ENCODE results near the gene TMIGD1. TPM values are rescaled to one million over a fixed set of nuclear protein-coding genes. Genes with fewer than 3 reads are reported as not detected.

TMIGD1 gene
- total RNA-seq, 1 experiment from 2014 or later = not detected

DNA sequence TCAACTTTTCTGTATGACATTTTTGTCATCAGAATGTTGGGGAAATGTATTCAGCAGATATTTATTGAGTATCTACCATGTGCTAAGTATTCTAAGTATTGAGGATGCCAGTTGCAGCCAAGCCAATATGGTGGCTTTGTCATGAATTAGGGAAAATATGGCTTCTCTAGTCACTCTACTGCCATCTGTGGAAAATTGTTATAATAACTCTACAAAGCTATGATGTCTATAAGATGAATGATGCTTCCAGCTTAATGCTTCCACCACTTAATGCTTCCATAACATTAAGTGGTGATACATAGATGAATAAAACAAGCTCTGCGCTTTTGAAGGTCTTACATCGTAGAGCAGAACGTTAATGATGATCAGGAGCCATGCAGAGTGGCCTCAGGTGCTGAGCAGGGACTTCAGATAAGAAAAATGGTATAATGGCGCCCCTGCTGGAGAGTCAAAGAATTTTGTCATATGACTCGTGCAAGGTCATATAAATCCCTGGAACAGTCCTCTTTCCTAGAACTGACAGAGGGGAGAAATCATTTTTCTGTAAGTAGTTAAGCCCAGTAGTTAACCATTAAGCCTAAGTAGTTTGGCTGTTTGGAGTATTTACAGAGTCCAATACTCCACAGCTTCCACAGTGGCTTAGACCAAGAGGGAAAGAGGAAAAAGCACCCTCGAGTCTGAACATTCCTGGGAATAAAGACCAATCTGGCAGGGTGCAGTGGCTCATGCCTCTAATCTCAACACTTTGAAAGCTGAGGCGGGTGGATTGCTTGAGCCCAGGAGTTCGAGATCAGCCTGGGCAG is 2.7 kb upstream of the TMIGD1 start:
- peak; percentile 82 to 85 for DNase-seq
- Mint-ChIP-seq H3K36me3 (ENCODE audit: insufficient read depth, unreplicated experiment) (no peaks in the 10 kb centered on the region), H3K4me1 (ENCODE audit: low read depth, unreplicated experiment) (peaks cover 57% of the 10 kb centered on the region), H3K4me3 (ENCODE audit: unreplicated experiment) (peak overlapping the region; percentile 48), H3K27ac (ENCODE audit: unreplicated experiment) (peak overlapping the region; percentile 78), H3K9me3 (ENCODE audit: unreplicated experiment) (no peaks in the 10 kb centered on the region), H3K27me3 (ENCODE audit: insufficient read depth, unreplicated experiment) (no peaks in the 10 kb centered on the region)
- intact Hi-C loops (cut with micrococcal nuclease; ENCODE audit: unreplicated experiment) = loop anchor here (1.0 to 5.0 kb wide), 6 partner anchors 37 to 232 kb away; no protein-coding TSS in a partner anchor
- POLR2A ChIA-PET = interaction anchor here (0.6 to 1.4 kb wide), 3 partner anchors 45 to 206 kb away, joined by 3 to 5 read pairs (median 3); partner anchors contain the start of gene BLMH
- Histone ChIP-seq H3K36me3 (ENCODE audit: control insufficient read depth, insufficient read depth, low read length) (no peaks in the 10 kb centered on the region), H3K4me1 (peaks cover 56% of the 10 kb centered on the region), H3K27me3 (replicated peaks; ENCODE audit: control insufficient read depth, insufficient read depth, low read length) (no peaks in the 10 kb centered on the region), H3K9me3 (no peaks in the 10 kb centered on the region), H3K4me3 (ENCODE audit: low read depth, low read length) (no peak overlapping the region)
- TF ChIP-seq CTCF (IDR thresholded peaks at IDR 0.05; ENCODE audit: insufficient read depth in 1 of 2, low read depth in 1 of 2, low read length in 1 of 2, severe bottlenecking in 1 of 2, unreplicated experiment in 1 of 2) = peak; percentile 60 to 92
- no TSS peak for BruUV-seq (replicated peaks)
- CTCF ChIA-PET = interaction anchor here (0.6 to 2.3 kb wide), 19 partner anchors 8 to 310 kb away, joined by 3 to 39 read pairs (median 4); partner anchors contain the start of genes BLMH and SLC6A4

DNA sequence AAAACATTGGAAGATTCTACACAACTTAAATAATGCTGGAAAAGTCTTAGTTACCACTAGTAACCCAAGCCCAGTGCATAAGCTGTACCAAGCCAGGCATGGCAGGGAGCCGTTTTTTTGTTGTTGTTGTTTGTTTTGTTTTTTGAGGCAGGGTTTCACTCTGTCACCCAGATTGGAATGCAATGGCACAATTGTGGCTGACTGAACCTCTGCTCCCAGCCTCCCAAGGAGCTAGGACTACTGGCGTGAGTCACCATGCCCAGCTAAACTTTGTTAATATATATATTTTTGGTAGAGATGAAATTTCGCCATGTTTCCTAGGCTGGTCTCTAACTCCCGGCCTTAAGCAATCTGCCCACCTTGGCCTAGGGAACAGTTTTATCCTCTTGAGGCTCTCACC is 564 bp upstream of the TMIGD1 start:
- H3K4me1 ChIP-seq = peaks cover 45% of the 10 kb centered on the region
- Mint-ChIP-seq H3K36me3 (ENCODE audit: insufficient read depth, unreplicated experiment) (no peaks in the 10 kb centered on the region), H3K27ac (ENCODE audit: unreplicated experiment) (no peak overlapping the region), H3K27me3 (ENCODE audit: insufficient read depth, unreplicated experiment) (no peaks in the 10 kb centered on the region), H3K9me3 (ENCODE audit: unreplicated experiment) (no peaks in the 10 kb centered on the region), H3K4me3 (ENCODE audit: unreplicated experiment) (no peak overlapping the region), H3K4me1 (ENCODE audit: low read depth, unreplicated experiment) (peaks cover 45% of the 10 kb centered on the region)
- no peaks in the 10 kb centered on the region for H3K36me3 ChIP-seq (ENCODE audit: control insufficient read depth, insufficient read depth, low read length)
- CTCF ChIA-PET = no interaction called here
- no peaks in the 10 kb centered on the region for H3K27me3 ChIP-seq (replicated peaks; ENCODE audit: control insufficient read depth, insufficient read depth, low read length)
- intact Hi-C loops (cut with micrococcal nuclease; ENCODE audit: unreplicated experiment) = no loop called here
- H3K9me3 ChIP-seq = no peaks in the 10 kb centered on the region
- POLR2A ChIA-PET = interaction anchor here (0.6 kb wide), 1 partner anchor 43 kb away, joined by 4 read pairs; the partner anchor contains the start of gene BLMH
- DNase-seq = no peak
- no TSS peak for BruUV-seq (replicated peaks)
- no peak for TF ChIP-seq CTCF (IDR thresholded peaks at IDR 0.05; ENCODE audit: insufficient read depth in 1 of 2, low read depth in 1 of 2, low read length in 1 of 2, severe bottlenecking in 1 of 2, unreplicated experiment in 1 of 2)
- no peak overlapping the region for H3K4me3 ChIP-seq (ENCODE audit: low read depth, low read length)

DNA sequence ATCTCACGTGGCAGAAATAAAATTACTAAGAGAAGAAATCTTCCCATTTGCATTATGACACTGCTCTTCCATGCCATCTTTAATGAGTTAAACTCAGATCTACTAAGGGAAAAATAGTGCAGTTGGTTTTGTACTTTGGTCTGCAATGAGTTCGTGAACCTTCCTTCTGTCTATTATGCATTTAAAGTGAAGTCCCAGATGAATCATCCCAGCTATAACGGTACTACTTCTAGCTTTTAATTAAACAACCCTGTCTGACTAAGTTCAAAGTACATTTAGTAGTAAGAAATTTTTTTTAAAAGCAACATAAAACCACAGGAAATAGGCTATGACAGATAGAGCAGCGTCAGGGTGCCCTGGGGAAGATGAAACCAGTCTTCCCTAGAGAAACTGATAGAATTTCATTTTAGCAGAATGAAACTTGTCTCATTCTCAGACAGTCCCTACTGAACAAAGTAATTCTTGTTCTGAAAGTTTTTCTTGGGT is 1.8 kb downstream of the TMIGD1 start:
- H3K9me3 Mint-ChIP-seq (ENCODE audit: unreplicated experiment) = no peaks in the 10 kb centered on the region
- H3K4me1 Mint-ChIP-seq (ENCODE audit: low read depth, unreplicated experiment) = peaks cover 31% of the 10 kb centered on the region

More for the DNA sequence above, 1.8 kb downstream of the TMIGD1 start:
- Histone ChIP-seq H3K9me3 (no peaks in the 10 kb centered on the region), H3K4me1 (peaks cover 37% of the 10 kb centered on the region), H3K4me3 (ENCODE audit: low read depth, low read length) (no peak overlapping the region), H3K27me3 (replicated peaks; ENCODE audit: control insufficient read depth, insufficient read depth, low read length) (no peaks in the 10 kb centered on the region), H3K36me3 (ENCODE audit: control insufficient read depth, insufficient read depth, low read length) (no peaks in the 10 kb centered on the region)
- ChIA-PET POLR2A (no interaction called here), CTCF (interaction anchor here (0.5 kb wide), 1 partner anchor 305 kb away, joined by 3 read pairs; no protein-coding TSS in a partner anchor)
- Mint-ChIP-seq H3K4me3 (ENCODE audit: unreplicated experiment) (no peak overlapping the region), H3K27me3 (ENCODE audit: insufficient read depth, unreplicated experiment) (no peaks in the 10 kb centered on the region), H3K27ac (ENCODE audit: unreplicated experiment) (no peak overlapping the region), H3K36me3 (ENCODE audit: insufficient read depth, unreplicated experiment) (no peaks in the 10 kb centered on the region)
- intact Hi-C loops (cut with micrococcal nuclease; ENCODE audit: unreplicated experiment) = no loop called here
- no peak for DNase-seq
- TF ChIP-seq CTCF (IDR thresholded peaks at IDR 0.05; ENCODE audit: insufficient read depth in 1 of 2, low read depth in 1 of 2, low read length in 1 of 2, severe bottlenecking in 1 of 2, unreplicated experiment in 1 of 2) = no peak
- BruUV-seq (replicated peaks) = no TSS peak

All from Caco-2 (cell line).